ENCODE measurements around the gene PIEZO1. TPM values are rescaled to one million over a fixed set of nuclear protein-coding genes. Genes with fewer than 3 reads are reported as not detected.

The PIEZO1 gene
- total RNA-seq, 1 experiment from 2014 or later: 391 TPM

DNA sequence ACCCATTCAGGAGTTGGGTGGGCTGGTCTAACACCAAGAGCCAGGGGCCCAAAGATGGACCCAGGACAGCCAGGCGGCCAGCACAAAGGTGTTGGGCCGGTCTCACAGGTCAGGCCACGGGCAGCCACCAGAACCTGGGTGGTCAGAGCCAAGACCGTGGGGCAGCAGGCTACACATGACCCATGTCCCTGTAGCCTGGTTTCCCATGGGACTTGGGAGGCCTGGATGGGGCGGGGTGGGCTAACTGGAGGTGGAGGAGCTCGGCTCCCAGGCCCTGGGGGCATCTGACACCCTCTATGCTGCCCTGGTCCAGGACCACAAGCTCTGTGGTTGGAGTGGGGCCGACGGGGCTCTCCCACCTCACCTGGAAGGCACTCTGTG lies 61.5 kb downstream of the PIEZO1 start:
- no peak overlapping the region for H3K4me3 ChIP-seq
- DNase-seq: no peak
- no peak overlapping the region for H3K27ac ChIP-seq
- POLR2A ChIA-PET (ENCODE audit: unreplicated experiment): no interaction called here
- H3K9me2 ChIP-seq (ENCODE audit: insufficient read depth): no peaks in the 10 kb centered on the region
- no peaks in the 10 kb centered on the region for H3K27me3 ChIP-seq (ENCODE audit: insufficient read depth, low read depth)
- CTCF ChIA-PET: no interaction called here
- no peaks in the 10 kb centered on the region for H3K9me3 ChIP-seq (ENCODE audit: insufficient read depth, low read depth)
- H2AFZ ChIP-seq: no peak overlapping the region
- no peak overlapping the region for H3K4me2 ChIP-seq
- 0 out of 2 replicates have a peak, but pooled peaks cover 3% of the 10 kb centered on the region for H3K36me3 ChIP-seq (ENCODE audit: low read depth)
- intact Hi-C loops (cut with micrococcal nuclease; ENCODE audit: unreplicated experiment): no loop called here
- H4K20me1 ChIP-seq (ENCODE audit: insufficient read depth): peaks cover 3% of the 10 kb centered on the region; the same call in 1 of the 2 replicates
- TF ChIP-seq, protein P1, sequence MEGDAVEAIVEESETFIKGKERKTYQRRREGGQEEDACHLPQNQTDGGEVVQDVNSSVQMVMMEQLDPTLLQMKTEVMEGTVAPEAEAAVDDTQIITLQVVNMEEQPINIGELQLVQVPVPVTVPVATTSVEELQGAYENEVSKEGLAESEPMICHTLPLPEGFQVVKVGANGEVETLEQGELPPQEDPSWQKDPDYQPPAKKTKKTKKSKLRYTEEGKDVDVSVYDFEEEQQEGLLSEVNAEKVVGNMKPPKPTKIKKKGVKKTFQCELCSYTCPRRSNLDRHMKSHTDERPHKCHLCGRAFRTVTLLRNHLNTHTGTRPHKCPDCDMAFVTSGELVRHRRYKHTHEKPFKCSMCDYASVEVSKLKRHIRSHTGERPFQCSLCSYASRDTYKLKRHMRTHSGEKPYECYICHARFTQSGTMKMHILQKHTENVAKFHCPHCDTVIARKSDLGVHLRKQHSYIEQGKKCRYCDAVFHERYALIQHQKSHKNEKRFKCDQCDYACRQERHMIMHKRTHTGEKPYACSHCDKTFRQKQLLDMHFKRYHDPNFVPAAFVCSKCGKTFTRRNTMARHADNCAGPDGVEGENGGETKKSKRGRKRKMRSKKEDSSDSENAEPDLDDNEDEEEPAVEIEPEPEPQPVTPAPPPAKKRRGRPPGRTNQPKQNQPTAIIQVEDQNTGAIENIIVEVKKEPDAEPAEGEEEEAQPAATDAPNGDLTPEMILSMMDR (conservative IDR thresholded peaks at IDR 0.05): no peak
- no peak for TF ChIP-seq EZH2 (IDR thresholded peaks at IDR 0.05; ENCODE audit: low read depth)
- no peaks in the 10 kb centered on the region for H3K79me2 ChIP-seq (ENCODE audit: low read depth)
- H3F3A ChIP-seq (ENCODE audit: insufficient read depth, low read depth): peaks cover 3% of the 10 kb centered on the region; the same call in 1 of the 2 replicates
- BruUV-seq (replicated peaks): no TSS peak
- H3K4me1 ChIP-seq (replicated peaks; ENCODE audit: insufficient read depth): no peaks in the 10 kb centered on the region

DNA sequence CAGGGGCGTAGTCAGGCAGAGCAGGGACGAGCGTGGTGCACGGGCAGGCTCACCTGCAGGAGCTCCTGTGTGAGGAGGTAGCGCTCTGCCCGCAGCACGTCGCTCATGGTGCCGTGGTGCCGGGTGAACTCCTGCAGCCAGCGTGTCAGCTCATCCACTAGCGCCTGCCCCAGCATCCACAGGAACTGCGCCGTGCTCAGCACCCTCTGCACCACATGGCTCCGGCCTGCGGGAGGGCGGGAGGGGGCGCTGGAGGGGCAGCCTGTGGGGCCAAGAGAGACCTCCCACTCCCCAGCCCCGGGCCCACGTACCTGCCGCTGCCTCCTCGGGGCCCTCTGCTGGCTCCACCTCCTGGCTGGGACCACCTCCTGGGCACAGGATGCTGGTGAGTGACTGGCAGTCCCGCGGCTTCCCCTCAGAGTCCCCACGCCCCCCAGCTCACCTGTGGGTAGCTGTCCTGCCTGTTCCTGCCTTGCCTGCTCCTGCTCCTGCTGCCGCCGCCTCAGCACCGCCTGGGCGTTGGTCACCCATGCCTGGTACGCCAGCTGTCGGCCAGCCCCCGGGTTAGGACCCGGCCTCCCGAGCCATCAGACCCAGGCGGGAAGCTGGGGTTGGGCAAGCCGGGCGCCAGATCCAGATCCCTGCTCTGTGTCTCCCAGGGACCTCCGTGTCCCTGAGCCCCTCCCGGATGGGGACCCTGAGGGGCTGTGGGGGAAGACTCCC lies 62.1 kb downstream of the PIEZO1 start:
- DNase-seq: no peak
- ChIA-PET CTCF (no interaction called here), POLR2A (ENCODE audit: unreplicated experiment) (interaction anchor here (0.6 kb wide), 2 partner anchors 15 to 87 kb away, joined by 3 to 5 read pairs; no protein-coding TSS in a partner anchor)
- H3K79me2 ChIP-seq (ENCODE audit: low read depth): no peaks in the 10 kb centered on the region
- TF ChIP-seq, protein P1 (conservative IDR thresholded peaks at IDR 0.05): no peak
- no peak for TF ChIP-seq EZH2 (IDR thresholded peaks at IDR 0.05; ENCODE audit: low read depth)
- no peak overlapping the region for H3K27ac ChIP-seq
- intact Hi-C loops (cut with micrococcal nuclease; ENCODE audit: unreplicated experiment): no loop called here
- 0 out of 2 replicates have a peak, but pooled peaks cover 3% of the 10 kb centered on the region for H3K36me3 ChIP-seq (ENCODE audit: low read depth)
- H3K4me2 ChIP-seq: no peak overlapping the region
- H3K9me3 ChIP-seq (ENCODE audit: insufficient read depth, low read depth): no peaks in the 10 kb centered on the region
- peaks cover 9% of the 10 kb centered on the region; the same call in 1 of the 2 replicates for H3F3A ChIP-seq (ENCODE audit: insufficient read depth, low read depth)
- no peak overlapping the region for H2AFZ ChIP-seq
- H3K9me2 ChIP-seq (ENCODE audit: insufficient read depth): no peaks in the 10 kb centered on the region
- no peaks in the 10 kb centered on the region for H3K4me1 ChIP-seq (replicated peaks; ENCODE audit: insufficient read depth)
- peaks cover 7% of the 10 kb centered on the region for H4K20me1 ChIP-seq (ENCODE audit: insufficient read depth)
- H3K27me3 ChIP-seq (ENCODE audit: insufficient read depth, low read depth): no peaks in the 10 kb centered on the region
- no peak overlapping the region for H3K4me3 ChIP-seq
- no TSS peak for BruUV-seq (replicated peaks)

DNA sequence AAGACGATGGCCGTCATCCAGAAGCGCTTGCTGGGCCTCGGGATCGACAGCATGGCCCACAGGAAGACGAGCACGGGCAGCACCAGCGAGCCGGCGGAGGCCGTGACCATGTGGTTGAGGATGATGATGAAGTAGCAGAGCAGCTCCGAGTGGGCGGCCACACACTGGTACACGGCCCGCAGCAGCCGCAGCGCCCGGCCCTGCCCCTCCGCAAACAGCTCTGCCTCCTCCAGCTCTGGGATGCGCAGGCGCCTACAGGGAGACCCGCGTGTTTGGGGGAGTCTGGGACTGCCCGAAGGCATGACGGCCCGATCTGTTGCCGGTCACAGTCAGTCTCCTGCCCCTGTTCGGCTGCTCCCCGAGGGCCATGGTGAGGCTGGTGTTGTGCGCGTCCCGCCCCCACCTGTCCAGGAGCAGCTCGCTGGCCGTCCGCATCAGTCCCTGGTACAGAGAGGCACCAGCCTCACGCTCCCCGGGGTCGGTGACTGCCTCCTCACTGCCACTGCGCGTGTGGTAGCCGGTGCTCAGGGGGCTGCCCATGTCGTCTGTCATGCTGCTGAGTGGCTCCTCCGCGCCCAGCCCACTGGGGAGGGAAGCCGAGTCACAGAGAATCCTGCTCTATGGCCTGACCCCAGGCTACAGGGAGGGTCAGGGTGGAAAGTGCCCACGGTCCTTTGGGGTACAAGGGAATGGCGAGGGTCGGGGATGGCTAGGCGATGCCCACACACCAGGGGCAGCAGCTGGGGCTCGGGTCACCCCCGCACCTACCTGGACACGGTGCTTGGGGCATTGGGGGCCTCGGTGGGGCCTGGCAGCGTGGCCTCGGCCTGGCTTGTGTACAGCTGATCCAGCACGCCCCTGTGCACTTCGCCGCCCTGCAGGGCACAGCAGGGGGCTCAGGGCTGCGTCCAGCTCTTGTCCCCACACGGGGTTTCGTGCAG lies 62.9 kb downstream of the PIEZO1 start:
- no peak overlapping the region for H3K4me3 ChIP-seq
- H3K9me2 ChIP-seq (ENCODE audit: insufficient read depth): no peaks in the 10 kb centered on the region
- peaks cover 7% of the 10 kb centered on the region for H4K20me1 ChIP-seq (ENCODE audit: insufficient read depth)
- POLR2A ChIA-PET (ENCODE audit: unreplicated experiment): interaction anchor here (0.6 kb wide), 2 partner anchors 16 to 88 kb away, joined by 3 to 5 read pairs; no protein-coding TSS in a partner anchor
- H3K4me2 ChIP-seq: no peak overlapping the region
- BruUV-seq (replicated peaks): no TSS peak
- H3K27me3 ChIP-seq (ENCODE audit: insufficient read depth, low read depth): no peaks in the 10 kb centered on the region
- no peak overlapping the region for H2AFZ ChIP-seq
- 0 out of 2 replicates have a peak, but pooled peaks cover 3% of the 10 kb centered on the region for H3K36me3 ChIP-seq (ENCODE audit: low read depth)
- no peak overlapping the region for H3K27ac ChIP-seq
- peaks cover 12% of the 10 kb centered on the region; the same call in 1 of the 2 replicates for H3F3A ChIP-seq (ENCODE audit: insufficient read depth, low read depth)
- no peaks in the 10 kb centered on the region for H3K4me1 ChIP-seq (replicated peaks; ENCODE audit: insufficient read depth)
- TF ChIP-seq, protein P1 (conservative IDR thresholded peaks at IDR 0.05): no peak
- TF ChIP-seq EZH2 (IDR thresholded peaks at IDR 0.05; ENCODE audit: low read depth): no peak
- H3K79me2 ChIP-seq (ENCODE audit: low read depth): no peaks in the 10 kb centered on the region
- intact Hi-C loops (cut with micrococcal nuclease; ENCODE audit: unreplicated experiment): no loop called here
- DNase-seq: no peak
- no peaks in the 10 kb centered on the region for H3K9me3 ChIP-seq (ENCODE audit: insufficient read depth, low read depth)
- CTCF ChIA-PET: no interaction called here

All from PC-9 (cell line).